Measurements from ENCODE around the gene MYH9.

MYH9 gene

DNA sequence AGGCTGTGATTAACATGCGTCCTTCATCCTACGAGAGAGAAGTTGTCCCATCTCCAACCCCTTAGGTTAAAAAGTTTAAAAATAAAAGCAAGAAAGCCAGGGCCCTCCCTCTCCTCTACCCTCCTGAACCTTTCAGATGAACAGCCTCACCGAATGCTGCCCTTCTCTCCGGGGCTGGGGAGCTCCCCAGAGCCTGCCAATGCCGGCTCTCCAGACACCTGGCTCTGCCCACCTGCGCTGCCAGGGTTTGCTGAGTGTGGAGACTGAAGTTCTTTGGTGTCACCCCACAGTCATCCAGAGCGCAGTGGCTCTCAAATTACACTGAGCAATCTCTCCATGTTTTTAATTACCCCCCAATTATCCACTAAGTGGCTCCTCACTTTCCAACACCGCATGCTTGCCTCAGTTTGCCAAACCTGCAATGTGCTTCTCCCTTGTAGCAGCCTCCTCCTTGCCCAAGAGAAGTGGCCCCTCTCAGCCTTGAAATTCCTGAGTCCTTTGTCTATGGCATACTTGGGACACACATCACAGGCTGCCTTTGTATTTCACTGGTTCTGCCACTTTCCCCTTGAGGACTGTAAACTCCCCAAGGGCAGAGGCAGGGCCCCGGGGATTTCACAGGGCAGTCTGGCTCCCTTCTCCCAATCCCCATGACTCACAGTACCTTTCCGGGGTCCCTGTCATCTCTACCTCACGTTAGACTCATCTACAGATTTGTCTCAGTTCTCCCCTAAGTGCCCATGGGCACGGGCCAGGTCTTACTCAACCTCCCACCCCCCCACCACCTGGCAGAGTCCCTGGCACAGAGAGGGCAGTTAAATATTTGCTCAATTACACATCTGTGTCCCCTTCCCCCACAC is 2.0 kb downstream of the MYH9 start:
- DNase-seq: peak; percentile 82

DNA sequence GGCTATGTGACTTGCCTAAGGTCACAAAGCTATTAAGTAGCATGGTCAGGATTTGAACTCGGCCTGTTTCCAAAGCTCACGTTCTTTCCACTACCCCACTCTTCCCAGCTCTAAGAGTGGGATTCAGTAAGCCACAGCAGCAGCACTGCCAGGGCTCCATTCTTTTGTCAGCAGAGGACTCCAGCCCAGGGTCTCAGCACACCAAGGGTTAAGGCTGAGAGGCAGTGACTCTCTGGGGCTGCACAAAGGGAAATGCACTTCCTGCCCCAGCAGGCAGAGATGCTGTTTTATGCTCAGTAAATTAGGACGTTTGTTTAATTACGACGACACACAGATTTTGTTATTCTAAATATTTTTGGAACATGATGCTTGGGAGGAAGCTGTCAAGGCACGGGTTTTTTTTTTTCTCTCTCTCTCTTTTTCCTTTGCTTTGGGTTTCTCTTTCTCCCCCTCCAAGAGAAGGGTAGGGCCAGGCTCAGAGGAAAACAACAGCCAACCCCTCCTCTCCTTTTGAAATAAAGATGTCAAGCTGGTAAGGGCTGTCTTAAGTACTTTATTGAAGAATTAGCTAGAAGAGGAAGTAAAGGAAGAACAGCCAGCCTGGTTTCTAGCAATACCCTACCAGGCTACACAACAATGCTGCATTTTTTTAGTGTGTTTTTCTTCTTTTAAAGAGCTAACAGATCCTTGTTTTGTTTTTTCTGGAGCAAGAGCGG is 2.8 kb downstream of the MYH9 start:
- DNase-seq: peak; percentile 67

GRCh38 chr22:36383110-36383581 is 4.6 kb downstream of the MYH9 start:
- DNase-seq: peak; percentile 90

GRCh38 chr22:36381513-36382128 is 6.1 kb downstream of the MYH9 start:
- DNase-seq: peak; percentile 23

- peak; percentile 59 for DNase-seq
These were observed 8.0 kb downstream of the MYH9 start for GRCh38 chr22:36379593-36380361.

DNA sequence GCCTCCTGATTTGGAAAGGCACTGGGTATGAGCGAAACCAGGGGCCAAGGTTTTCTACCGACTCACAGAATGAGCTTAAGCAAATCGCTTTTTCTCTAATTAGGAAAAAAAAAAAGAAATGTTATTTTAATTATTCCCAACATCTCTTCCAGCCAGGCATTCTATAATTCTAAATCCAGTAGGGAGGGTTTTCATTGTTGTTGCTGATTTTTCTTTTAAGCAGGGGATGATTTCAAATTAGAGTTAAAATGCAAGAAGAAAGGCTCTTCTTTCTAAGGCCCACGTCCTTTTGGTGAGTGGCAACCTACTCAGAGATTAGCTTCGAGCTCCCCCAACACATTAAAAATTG is 8.9 kb downstream of the MYH9 start:
- DNase-seq: no peak

- no peak for DNase-seq
These were observed 9.5 kb downstream of the MYH9 start for GRCh38 chr22:36378080-36378868.

- peak; percentile 11 for DNase-seq
These were observed 10.6 kb downstream of the MYH9 start for GRCh38 chr22:36377022-36377631.

GRCh38 chr22:36376265-36376664 is 11.5 kb downstream of the MYH9 start:
- DNase-seq: no peak

DNA sequence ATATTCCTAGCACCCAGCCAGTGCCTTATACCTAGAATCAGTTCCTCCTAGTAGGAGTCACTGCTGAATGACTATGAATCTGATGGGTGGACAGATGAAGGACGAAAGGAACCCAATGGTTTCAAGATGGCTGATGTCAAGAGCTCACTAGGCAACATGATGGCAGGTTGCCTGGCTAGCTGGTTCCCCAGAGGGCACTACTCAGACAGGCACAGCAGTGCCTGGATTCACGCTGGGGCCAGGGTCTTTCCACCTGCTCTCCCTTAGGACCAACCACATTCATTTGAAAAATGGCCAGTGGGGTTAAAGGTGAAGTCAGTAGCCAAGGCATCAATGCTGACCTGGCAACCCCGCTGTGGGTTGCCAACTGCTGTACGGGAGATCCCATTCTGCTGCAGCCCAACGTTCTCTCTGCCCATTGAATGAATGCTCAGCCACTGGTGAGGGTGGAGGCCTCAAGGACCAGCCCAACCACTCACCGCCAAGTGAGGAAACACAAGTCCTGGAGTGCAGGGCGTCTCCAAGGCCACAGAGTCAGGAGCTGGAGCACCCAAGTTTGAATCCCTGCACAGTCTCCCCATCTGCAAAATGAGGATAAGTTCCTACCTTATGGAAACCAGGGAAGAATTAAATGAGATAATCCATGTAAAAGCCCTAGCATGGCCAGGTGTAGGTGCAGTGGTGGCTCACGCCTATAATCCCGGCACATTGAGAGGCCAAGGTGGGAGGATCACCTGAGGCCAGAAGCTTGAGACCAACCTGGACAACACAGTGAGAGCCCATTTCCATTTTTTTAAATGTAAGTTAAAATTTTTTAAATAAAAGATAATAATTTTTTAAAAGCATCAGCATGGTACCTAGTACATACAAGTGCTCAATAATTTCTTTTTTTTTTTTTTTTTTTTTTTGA is 12.4 kb downstream of the MYH9 start:
- no peak for DNase-seq

GRCh38 chr22:36374603-36375024 is 13.2 kb downstream of the MYH9 start:
- DNase-seq: peak; percentile 76

DNA sequence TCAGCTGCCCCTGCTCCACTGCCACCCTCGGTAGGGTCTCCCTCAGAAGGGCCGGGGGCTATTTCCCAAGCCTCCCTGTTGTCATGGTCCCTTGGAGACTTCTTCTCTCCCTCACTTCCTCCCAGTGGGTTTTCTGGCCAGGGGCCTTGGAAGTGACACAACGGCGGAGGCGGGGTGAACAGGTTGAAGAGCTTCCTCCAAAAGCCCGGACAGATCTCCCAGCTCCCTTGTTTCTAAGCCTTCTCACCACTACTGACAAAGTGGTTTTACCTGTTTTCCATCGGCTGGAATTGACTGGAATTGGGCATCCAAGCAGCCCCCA is 14.5 kb downstream of the MYH9 start:
- no peak for DNase-seq

DNA sequence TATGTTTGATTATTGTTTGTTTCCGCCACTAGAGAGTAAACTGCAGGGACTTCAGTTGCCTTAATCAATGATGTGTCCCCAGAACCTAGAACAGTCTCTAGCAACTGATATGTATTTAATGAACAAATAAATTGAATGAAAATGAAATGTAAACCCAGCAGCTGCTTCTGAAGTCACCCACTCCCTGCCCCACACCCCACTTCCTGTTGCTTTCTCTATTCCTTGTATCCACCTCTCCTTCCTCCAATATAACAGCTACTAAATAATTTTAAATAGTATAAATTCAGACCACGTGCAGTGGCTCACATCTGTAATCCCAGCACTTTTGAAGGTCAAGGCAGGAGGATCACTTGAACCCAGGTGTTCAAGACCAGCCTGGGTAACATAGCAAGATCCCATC is 15.8 kb downstream of the MYH9 start:
- no peak for DNase-seq

DNA sequence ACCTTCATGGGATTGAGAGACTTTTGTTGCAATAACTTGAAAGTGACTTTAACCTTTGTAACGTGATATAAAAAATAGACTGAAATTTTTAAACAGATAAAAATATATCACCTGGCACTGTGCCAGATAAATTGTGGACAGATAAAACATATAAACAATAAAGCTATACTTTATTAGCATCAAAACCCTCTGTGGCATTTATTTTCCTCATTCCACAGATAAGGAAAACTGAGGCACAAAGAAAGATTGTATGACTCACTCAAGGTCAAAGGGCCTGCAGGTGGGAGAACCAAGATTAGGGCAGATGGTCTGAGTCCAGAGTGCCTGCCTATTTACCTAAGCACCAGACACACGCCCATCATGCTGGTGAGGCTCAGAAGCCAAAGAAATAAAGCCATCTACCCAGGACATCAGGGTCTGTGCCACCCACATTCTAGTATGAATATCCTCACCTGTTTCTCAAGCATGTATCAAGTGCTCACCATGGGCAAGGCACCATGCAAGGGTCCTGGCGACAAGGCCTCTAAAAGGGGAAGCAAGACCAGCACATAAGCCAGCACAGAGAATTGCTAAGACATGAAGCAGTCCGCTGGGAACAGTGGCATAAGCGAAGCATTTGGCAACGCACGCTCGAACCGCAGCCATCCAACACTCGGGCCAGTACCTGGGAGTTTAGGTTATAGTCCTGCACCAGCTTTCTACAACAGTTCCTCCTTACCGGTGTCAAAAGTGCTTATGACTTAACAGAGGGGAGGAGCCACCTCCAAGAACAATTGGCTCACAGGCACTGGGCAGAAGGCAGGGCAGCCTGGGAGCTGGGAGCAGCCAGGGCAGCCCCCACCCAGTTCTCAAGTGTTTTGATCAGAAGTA is 17.6 kb downstream of the MYH9 start:
- peak; percentile 57 for DNase-seq

- peak; percentile 39 for DNase-seq
These were observed 18.5 kb downstream of the MYH9 start for GRCh38 chr22:36369004-36369921.

DNA sequence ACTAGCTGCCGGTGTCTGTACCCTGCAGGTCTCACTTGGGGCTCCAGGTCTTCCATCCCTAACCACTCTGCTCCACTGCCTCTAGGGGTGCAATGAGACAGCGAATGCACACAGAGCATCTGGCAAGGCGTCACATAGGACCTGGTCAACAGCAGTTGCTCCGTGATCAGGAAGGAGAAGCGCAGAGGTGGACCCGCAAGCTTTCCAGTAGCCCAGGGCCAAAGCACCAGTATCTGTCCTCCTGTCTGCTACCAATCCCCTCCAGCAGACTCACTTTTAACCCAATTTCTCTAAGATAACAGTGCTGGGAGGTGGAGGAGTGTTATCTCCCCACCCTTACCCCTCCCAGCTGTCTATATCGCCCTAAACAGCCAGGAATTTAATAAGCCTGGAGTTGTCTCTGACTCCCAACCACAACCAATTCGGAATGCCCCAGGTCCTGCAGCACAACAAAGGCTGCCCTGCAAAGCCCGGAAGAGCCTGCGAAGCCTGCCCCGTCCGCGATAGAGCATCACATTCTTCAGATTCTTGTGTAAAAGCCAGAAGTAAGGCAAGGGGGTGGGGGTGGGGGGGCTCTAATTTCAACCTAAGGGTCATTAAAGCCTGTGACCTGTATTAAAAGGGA is 19.3 kb downstream of the MYH9 start:
- DNase-seq: peak; percentile 97

DNA sequence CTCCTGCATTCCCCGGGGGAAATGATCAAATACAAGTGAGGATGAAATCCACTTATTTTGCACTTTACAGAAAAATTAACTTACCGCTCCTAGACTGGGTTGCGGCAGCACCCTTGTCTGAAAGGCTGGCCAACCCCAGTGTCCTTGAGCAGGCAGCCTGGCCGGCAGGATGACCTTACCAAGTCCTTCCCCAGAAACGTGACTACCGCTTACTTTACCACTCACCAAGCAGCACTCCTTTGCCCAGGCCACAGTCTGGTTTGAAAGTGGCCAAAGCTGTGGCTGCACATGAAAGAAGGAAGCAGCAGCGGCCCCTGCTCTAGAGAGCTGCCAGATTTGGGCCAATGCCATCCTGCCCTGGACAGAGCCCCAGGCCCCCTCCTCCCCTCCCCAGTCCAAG is 20.3 kb downstream of the MYH9 start:
- no peak for DNase-seq

- DNase-seq: no peak
These were observed 20.7 kb downstream of the MYH9 start for GRCh38 chr22:36367066-36367465.
